H9 (cell line): ENCODE measurements around the gene ETV4. TPM values are rescaled to one million over a fixed set of nuclear protein-coding genes. Genes with fewer than 3 reads are reported as not detected.

Source experiments
- DNase-seq: peaks from one replicate; pipeline ENCODE4 v3.0.0-alpha.2; 2017
- H2AFZ ChIP-seq: one replicate; pipeline ENCODE4 v1.6.1; 2013; ENCODE audit warnings: mild to moderate bottlenecking, low read length, control low read depth, moderate library complexity
- H2AK5ac ChIP-seq: 2 replicates; pipeline ENCODE4 v1.6.1; 2013; ENCODE audit warnings: low read length, control low read depth, mixed read lengths; ENCODE audit not compliant: insufficient read length
- H2BK120ac ChIP-seq: one replicate; pipeline ENCODE4 v1.6.1; 2013; ENCODE audit warnings: low read depth, mild to moderate bottlenecking, low read length, control low read depth, inconsistent platforms; ENCODE audit not compliant: poor library complexity, severe bottlenecking
- H2BK12ac ChIP-seq: 2 replicates; pipeline ENCODE4 v1.6.1; 2013; ENCODE audit warnings: low read length, control low read depth, mixed read lengths, low read depth; ENCODE audit not compliant: insufficient read length
- H2BK15ac ChIP-seq: 2 replicates; pipeline ENCODE4 v1.6.1; 2013; ENCODE audit warnings: low read depth, low read length, control low read depth
- H2BK20ac ChIP-seq: one replicate; pipeline ENCODE4 v1.6.1; 2013; ENCODE audit warnings: low read depth, mild to moderate bottlenecking, low read length, control low read depth, inconsistent platforms; ENCODE audit not compliant: poor library complexity, severe bottlenecking
- H2BK5ac ChIP-seq: 2 replicates; pipeline ENCODE4 v1.6.1; 2013; ENCODE audit warnings: low read length, control low read depth, mixed read lengths; ENCODE audit not compliant: insufficient read length
- H3K14ac ChIP-seq: 2 replicates; pipeline ENCODE4 v1.6.1; 2013; ENCODE audit warnings: low read length, control low read depth; ENCODE audit not compliant: insufficient read depth
- H3K18ac ChIP-seq: 2 replicates; pipeline ENCODE4 v1.6.1; 2013; ENCODE audit warnings: low read depth, mild to moderate bottlenecking, mixed read lengths, low read length, control low read depth; ENCODE audit not compliant: insufficient read length
- H3K23ac ChIP-seq: 2 replicates; pipeline ENCODE4 v1.6.1; 2013; ENCODE audit warnings: low read length, control low read depth, mixed read lengths, low read depth; ENCODE audit not compliant: insufficient read length
- H3K23me2 ChIP-seq: 2 replicates; pipeline ENCODE4 v1.6.1; 2013; ENCODE audit warnings: low read depth, mild to moderate bottlenecking, mixed read lengths, low read length, control low read depth; ENCODE audit not compliant: insufficient read length, poor library complexity, severe bottlenecking
- H3K27ac ChIP-seq: 2 replicates; pipeline ENCODE4 v1.5.1; 2013; ENCODE audit warnings: low read length, control low read depth, mixed read lengths, low read depth; ENCODE audit not compliant: insufficient read length
- H3K27me3 ChIP-seq: 2 replicates; pipeline ENCODE4 v1.6.1; 2013; ENCODE audit warnings: low read length, control low read depth, inconsistent platforms; ENCODE audit not compliant: insufficient read depth
- H3K4ac ChIP-seq: 2 replicates; pipeline ENCODE4 v1.6.1; 2013; ENCODE audit warnings: low read depth, mild to moderate bottlenecking, control low read depth, inconsistent platforms, low read length, moderate library complexity
- H3K4me1 ChIP-seq: 2 replicates; pipeline ENCODE4 v1.6.1; 2013; ENCODE audit warnings: low read length, control low read depth, inconsistent platforms; ENCODE audit not compliant: insufficient read depth
- H3K4me2 ChIP-seq: 2 replicates; pipeline ENCODE4 v1.6.1; 2013; ENCODE audit warnings: low read length, control low read depth, mixed read lengths; ENCODE audit not compliant: insufficient read length, insufficient read depth
- H3K56ac ChIP-seq: 2 replicates; pipeline ENCODE4 v1.6.1; 2013; ENCODE audit warnings: low read depth, mild to moderate bottlenecking, mixed read lengths, low read length, control low read depth; ENCODE audit not compliant: insufficient read length
- H3K79me1 ChIP-seq: 2 replicates; pipeline ENCODE4 v1.6.1; 2013; ENCODE audit warnings: low read depth, mild to moderate bottlenecking, moderate library complexity, low read length, control low read depth, inconsistent platforms; ENCODE audit not compliant: insufficient read depth, poor library complexity, severe bottlenecking
- H3K79me2 ChIP-seq: 2 replicates; pipeline ENCODE4 v1.6.1; 2013; ENCODE audit warnings: low read length, control low read depth, inconsistent platforms; ENCODE audit not compliant: insufficient read depth
- H3K9ac ChIP-seq: 2 replicates; pipeline ENCODE4 v1.6.1; 2013; ENCODE audit warnings: low read length, control low read depth, mixed read lengths; ENCODE audit not compliant: insufficient read length; ENCODE audit errors: extremely low read depth
- H3K9me3 ChIP-seq: one replicate; pipeline ENCODE4 v1.6.1; 2013; ENCODE audit warnings: low read depth, low read length, inconsistent platforms; ENCODE audit not compliant: control insufficient read depth
- H3T11ph ChIP-seq: one replicate; pipeline ENCODE4 v1.6.1; 2013; ENCODE audit warnings: mild to moderate bottlenecking, low read length, control low read depth, inconsistent platforms
- H4K20me1 ChIP-seq: one replicate; pipeline ENCODE4 v1.6.1; 2013; ENCODE audit not compliant: control insufficient read depth, insufficient read length, insufficient read depth
- H4K5ac ChIP-seq: 2 replicates; pipeline ENCODE4 v1.6.1; 2013; ENCODE audit warnings: low read depth, mild to moderate bottlenecking, mixed read lengths, low read length, control low read depth; ENCODE audit not compliant: insufficient read length
- H4K8ac ChIP-seq: replicated peaks from 2 replicates; pipeline ENCODE4 v1.6.1; 2013; ENCODE audit warnings: low read length, control low read depth, mixed read lengths, low read depth; ENCODE audit not compliant: insufficient read length
- H4K91ac ChIP-seq: 2 replicates; pipeline ENCODE4 v1.6.1; 2013; ENCODE audit warnings: low read depth, mild to moderate bottlenecking, moderate library complexity, mixed read lengths, low read length, control low read depth; ENCODE audit not compliant: insufficient read length
- H3K27ac Mint-ChIP-seq, 3 experiments: 2 replicates in 2 of 3; 3 replicates in 1 of 3; pipeline ENCODE4 v1.8.0; 2020 to 2021; ENCODE audit warnings: mixed read lengths in 3 of 3, mild to moderate bottlenecking in 1 of 3, moderate library complexity in 1 of 3
- H3K27me3 Mint-ChIP-seq: 2 replicates; pipeline ENCODE4 v1.8.0; 2021; ENCODE audit warnings: low read depth, mild to moderate bottlenecking, moderate library complexity, mixed read lengths
- H3K36me3 Mint-ChIP-seq, 3 experiments: 2 replicates in 2 of 3; 3 replicates in 1 of 3; pipeline ENCODE4 v1.8.0; 2020 to 2021; ENCODE audit warnings: low read depth in 3 of 3, mixed read lengths in 3 of 3; ENCODE audit not compliant: insufficient read depth in 1 of 3
- H3K4me1 Mint-ChIP-seq, 2 experiments: 2 replicates each; pipeline ENCODE4 v1.8.0; 2020; ENCODE audit warnings: mixed read lengths in 2 of 2
- H3K4me3 Mint-ChIP-seq, 2 experiments: 2 replicates in 1 of 2; 3 replicates in 1 of 2; pipeline ENCODE4 v1.8.0; 2020 to 2021; ENCODE audit warnings: mild to moderate bottlenecking in 2 of 2, mixed read lengths in 2 of 2, moderate library complexity in 1 of 2
- H3K9me3 Mint-ChIP-seq, 2 experiments: 2 replicates in 1 of 2; 3 replicates in 1 of 2; pipeline ENCODE4 v1.8.0; 2020; ENCODE audit warnings: mild to moderate bottlenecking in 2 of 2, mixed read lengths in 2 of 2, moderate library complexity in 1 of 2
- CTCF ChIP-seq: fragments of 200-600 bp; sonication (generic); conservative IDR thresholded peaks from 3 replicates; pipeline ENCODE4 v1.8.0; 2021; ENCODE audit warnings: antibody characterized with exemption, mild to moderate bottlenecking
- WGBS: extraction: QIAGEN DNeasy Blood & Tissue Kit; methylation state at CpG from one replicate; pipeline ENCODE4 v1.1.7; 2013; ENCODE audit warnings: missing lambda C conversion rate, low lambda C conversion rate, mixed read lengths; ENCODE audit not compliant: insufficient read length; ENCODE audit errors: extremely low coverage; 5-methylcytosine and 5-hydroxymethylcytosine counted together
- total RNA-seq: library from RNA; stranded (reverse); gene quantifications from 2 replicates; pipeline ENCODE4 v1.2.1, GENCODE V29; 2021

Gene ETV4
- total RNA-seq, 1 experiment from 2014 or later = 74.4 TPM

DNA sequence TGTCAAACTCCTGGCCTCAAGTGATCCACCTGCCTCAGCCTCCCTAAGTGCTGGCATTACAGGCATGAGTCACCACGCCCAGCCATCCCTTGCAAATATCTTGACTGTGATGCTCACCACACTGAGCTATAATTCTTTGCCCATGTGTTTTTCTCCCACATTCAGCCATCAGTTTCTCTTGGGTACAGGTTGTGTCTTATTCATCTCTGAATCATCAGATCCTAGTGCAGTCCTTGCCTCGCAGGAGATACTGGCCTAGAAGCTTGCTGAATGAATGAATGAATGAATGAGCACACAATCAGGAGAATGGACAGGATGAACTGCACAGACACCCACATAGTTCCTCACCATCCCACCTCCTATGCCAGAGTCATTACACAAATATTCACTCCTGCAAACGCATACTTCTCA, 24.4 kb upstream of the ETV4 start:
- Histone ChIP-seq H3K23ac (no peak overlapping the region), H3K4me2 (no peak overlapping the region), H3K18ac (no peak overlapping the region), H4K5ac (no peak overlapping the region), H3K9me3 (no peaks in the 10 kb centered on the region), H2BK12ac (no peak overlapping the region), H3K23me2 (no peaks in the 10 kb centered on the region), H3K79me2 (no peaks in the 10 kb centered on the region), H2BK120ac (no peak overlapping the region), H3K14ac (no peak overlapping the region), H3K79me1 (no peaks in the 10 kb centered on the region), H3T11ph (no peak overlapping the region), H2BK20ac (no peak overlapping the region), H2BK5ac (no peak overlapping the region), H3K27me3 (no peaks in the 10 kb centered on the region; the same call in 1 of the 2 replicates), H2BK15ac (no peak overlapping the region), H3K27ac (no peak overlapping the region), H3K9ac (no peak overlapping the region), H3K4me1 (no peaks in the 10 kb centered on the region), H2AK5ac (no peak overlapping the region), H2AFZ (no peak overlapping the region), H3K4ac (no peak overlapping the region), H3K56ac (no peak overlapping the region), H4K20me1 (no peaks in the 10 kb centered on the region), H4K8ac (no peak overlapping the region), H4K91ac (no peak overlapping the region)
- DNase-seq = no peak
- Mint-ChIP-seq H3K36me3 (peaks cover 0 to 4% (median 0%) of the 10 kb centered on the region in 3 experiments; a peak in 2 of 7 replicates), H3K4me3 (no peak overlapping the region), H3K27me3 (no peaks in the 10 kb centered on the region; the same call in none of the 2 replicates), H3K27ac (no peak overlapping the region), H3K9me3 (peaks cover 0 to 3% of the 10 kb centered on the region in 2 experiments; a peak in 1 of 5 replicates), H3K4me1 (peaks cover 2 to 3% of the 10 kb centered on the region in 2 experiments; a peak in 2 of 4 replicates)
- WGBS = no CpG with 5 or more reads among the region's 3 CpGs
- TF ChIP-seq CTCF = no peak
